ENCODE results near the gene PPP1R1B. TPM values are rescaled to one million over a fixed set of nuclear protein-coding genes. Genes with fewer than 3 reads are reported as not detected.

PPP1R1B gene
- total and polyA plus RNA-seq, 2 of the 4 experiments (the other 2 are of a cell fraction), result not detected

DNA sequence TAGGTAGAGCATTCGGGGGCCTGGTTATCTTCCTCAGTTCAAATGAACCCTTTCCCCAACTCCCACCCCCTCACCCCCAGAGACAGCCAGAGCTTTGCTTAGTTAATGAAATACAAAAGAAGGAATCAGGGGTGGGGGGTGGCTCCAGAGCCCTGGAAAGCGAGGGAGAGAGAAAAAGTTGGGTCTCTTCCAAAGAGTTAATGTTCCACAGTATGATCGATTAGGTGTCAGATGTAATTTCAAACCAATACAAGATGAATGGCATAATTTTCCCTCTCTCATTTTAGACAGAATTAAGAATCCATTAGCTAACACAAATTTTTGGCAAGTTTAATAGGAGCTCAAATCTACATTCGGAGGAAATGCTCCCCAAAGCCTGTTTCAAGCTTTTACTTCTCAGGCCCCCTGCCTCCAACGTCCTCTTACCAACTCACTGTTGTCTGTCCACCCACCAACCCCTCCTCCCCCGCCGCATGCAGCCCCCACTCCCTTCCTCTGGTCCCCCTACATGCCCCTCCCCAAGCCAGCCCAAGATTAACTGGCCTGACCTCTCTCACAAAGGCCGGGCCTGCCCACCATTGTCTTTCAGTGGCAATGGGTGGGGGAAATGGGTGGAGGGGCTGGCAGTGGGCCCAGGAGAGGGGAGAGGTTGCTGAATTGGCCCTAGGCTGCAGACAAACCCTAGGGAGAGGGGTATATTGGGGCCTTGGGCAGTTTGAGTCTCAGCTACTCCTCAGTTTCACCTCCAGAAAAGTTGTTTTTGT, 47.3 kb upstream of the PPP1R1B start:
- CTCF ChIA-PET, result interaction anchor here (1.1 kb wide), 1 partner anchor 42 kb away, joined by 3 read pairs; no protein-coding TSS in a partner anchor
- POLR2A ChIA-PET (ENCODE audit: unreplicated experiment), result interaction anchor here (0.6 kb wide), 1 partner anchor 14 kb away, joined by 3 read pairs; no protein-coding TSS in a partner anchor
- dilution Hi-C loops (cut with HindIII; ENCODE audit: low sequenced_read_pairs, unreplicated experiment), result no loop called here

More for the DNA sequence above, 47.3 kb upstream of the PPP1R1B start:
- intact Hi-C loops (cut with micrococcal nuclease) (no loop called here), in situ Hi-C loops (cut with MboI; ENCODE audit: low sequenced_read_pairs) (no loop called here)
- Histone ChIP-seq H3K79me1 (ENCODE audit: low read depth in 1 of 2, low read length in 2 of 2) (no peaks in the 10 kb centered on the region), H3K18ac (ENCODE audit: low read depth, low read length) (no peak overlapping the region), H2BK5ac (ENCODE audit: low read depth, low read length, poor library complexity, severe bottlenecking) (no peak overlapping the region), H4K91ac (ENCODE audit: insufficient read depth, low read depth, low read length) (no peak overlapping the region), H3K4ac (ENCODE audit: low read depth, low read length) (no peak overlapping the region), H3K9me1 (ENCODE audit: insufficient read depth, low read length) (no peaks in the 10 kb centered on the region), H3K56ac (ENCODE audit: extremely low read depth, insufficient read depth, low read length) (no peak overlapping the region), H2BK120ac (ENCODE audit: low read depth, low read length) (no peak overlapping the region), H3K4me2 (ENCODE audit: low read depth, low read length) (no peak overlapping the region), H2BK20ac (ENCODE audit: low read depth, low read length) (no peak overlapping the region), H3K14ac (replicated peaks; ENCODE audit: low read depth, low read length) (no peak overlapping the region), H3K9ac (ENCODE audit: low read depth, low read length) (no peak overlapping the region), H3K9me3 (ENCODE audit: control insufficient read depth, insufficient read depth, low read length) (no peaks in the 10 kb centered on the region), H3K23ac (ENCODE audit: low read depth, low read length) (no peak overlapping the region), H3K4me1 (ENCODE audit: control insufficient read depth, insufficient read depth, low read length) (no peaks in the 10 kb centered on the region), H2AFZ (replicated peaks; ENCODE audit: low read length, poor library complexity) (no peak overlapping the region), H2AK9ac (replicated peaks; ENCODE audit: low read depth, low read length, poor library complexity) (no peak overlapping the region), H3K4me3 (ENCODE audit: insufficient read depth, low read depth, low read length) (no peak overlapping the region), H4K8ac (ENCODE audit: low read depth in 2 of 2, low read length in 2 of 2) (no peak overlapping the region), H2BK15ac (ENCODE audit: low read depth, low read length) (no peak overlapping the region), H3K27ac (ENCODE audit: insufficient read depth, low read length) (no peak overlapping the region), H3K36me3 (ENCODE audit: control insufficient read depth, insufficient read depth, low read length) (no peaks in the 10 kb centered on the region), H2AK5ac (ENCODE audit: low read depth, low read length) (no peak overlapping the region), H3K27me3 (ENCODE audit: control insufficient read depth, insufficient read depth, low read length) (peaks cover 31% of the 10 kb centered on the region), H4K5ac (ENCODE audit: low read depth, low read length) (no peak overlapping the region), H4K20me1 (ENCODE audit: insufficient read depth, low read length) (no peaks in the 10 kb centered on the region)
- WGBS, 2 experiments (ENCODE audit: extremely low coverage in 2 of 2, insufficient read length in 1 of 2), result no CpG with 5 or more reads among the region's 8 CpGs
- no TSS peak for BruUV-seq (replicated peaks)
- DNase-seq, result no peak
- TF ChIP-seq MAFK (IDR thresholded peaks at IDR 0.05; ENCODE audit: low read depth, low read length) (no peak), RCOR1 (IDR thresholded peaks at IDR 0.05; ENCODE audit: insufficient replicate concordance, low read length) (no peak), FOS (IDR thresholded peaks at IDR 0.05; ENCODE audit: low read depth, low read length) (no peak), MXI1 (IDR thresholded peaks at IDR 0.05; ENCODE audit: borderline replicate concordance, low read depth, low read length) (no peak), CHD1 (IDR thresholded peaks at IDR 0.05; ENCODE audit: low read depth, low read length) (no peak), RFX5 (IDR thresholded peaks at IDR 0.05; ENCODE audit: low read depth, low read length) (no peak), BHLHE40 (IDR thresholded peaks at IDR 0.05; ENCODE audit: low read depth, low read length) (no peak)
- TF ChIP-seq, protein P1, sequence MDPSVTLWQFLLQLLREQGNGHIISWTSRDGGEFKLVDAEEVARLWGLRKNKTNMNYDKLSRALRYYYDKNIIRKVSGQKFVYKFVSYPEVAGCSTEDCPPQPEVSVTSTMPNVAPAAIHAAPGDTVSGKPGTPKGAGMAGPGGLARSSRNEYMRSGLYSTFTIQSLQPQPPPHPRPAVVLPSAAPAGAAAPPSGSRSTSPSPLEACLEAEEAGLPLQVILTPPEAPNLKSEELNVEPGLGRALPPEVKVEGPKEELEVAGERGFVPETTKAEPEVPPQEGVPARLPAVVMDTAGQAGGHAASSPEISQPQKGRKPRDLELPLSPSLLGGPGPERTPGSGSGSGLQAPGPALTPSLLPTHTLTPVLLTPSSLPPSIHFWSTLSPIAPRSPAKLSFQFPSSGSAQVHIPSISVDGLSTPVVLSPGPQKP (IDR thresholded peaks at IDR 0.05; ENCODE audit: borderline replicate concordance, low read depth, low read length), result no peak
- TF ChIP-seq, protein P2, sequence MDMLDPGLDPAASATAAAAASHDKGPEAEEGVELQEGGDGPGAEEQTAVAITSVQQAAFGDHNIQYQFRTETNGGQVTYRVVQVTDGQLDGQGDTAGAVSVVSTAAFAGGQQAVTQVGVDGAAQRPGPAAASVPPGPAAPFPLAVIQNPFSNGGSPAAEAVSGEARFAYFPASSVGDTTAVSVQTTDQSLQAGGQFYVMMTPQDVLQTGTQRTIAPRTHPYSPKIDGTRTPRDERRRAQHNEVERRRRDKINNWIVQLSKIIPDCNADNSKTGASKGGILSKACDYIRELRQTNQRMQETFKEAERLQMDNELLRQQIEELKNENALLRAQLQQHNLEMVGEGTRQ (IDR thresholded peaks at IDR 0.05; ENCODE audit: low read depth, low read length), result no peak
- TF ChIP-seq, protein P3, sequence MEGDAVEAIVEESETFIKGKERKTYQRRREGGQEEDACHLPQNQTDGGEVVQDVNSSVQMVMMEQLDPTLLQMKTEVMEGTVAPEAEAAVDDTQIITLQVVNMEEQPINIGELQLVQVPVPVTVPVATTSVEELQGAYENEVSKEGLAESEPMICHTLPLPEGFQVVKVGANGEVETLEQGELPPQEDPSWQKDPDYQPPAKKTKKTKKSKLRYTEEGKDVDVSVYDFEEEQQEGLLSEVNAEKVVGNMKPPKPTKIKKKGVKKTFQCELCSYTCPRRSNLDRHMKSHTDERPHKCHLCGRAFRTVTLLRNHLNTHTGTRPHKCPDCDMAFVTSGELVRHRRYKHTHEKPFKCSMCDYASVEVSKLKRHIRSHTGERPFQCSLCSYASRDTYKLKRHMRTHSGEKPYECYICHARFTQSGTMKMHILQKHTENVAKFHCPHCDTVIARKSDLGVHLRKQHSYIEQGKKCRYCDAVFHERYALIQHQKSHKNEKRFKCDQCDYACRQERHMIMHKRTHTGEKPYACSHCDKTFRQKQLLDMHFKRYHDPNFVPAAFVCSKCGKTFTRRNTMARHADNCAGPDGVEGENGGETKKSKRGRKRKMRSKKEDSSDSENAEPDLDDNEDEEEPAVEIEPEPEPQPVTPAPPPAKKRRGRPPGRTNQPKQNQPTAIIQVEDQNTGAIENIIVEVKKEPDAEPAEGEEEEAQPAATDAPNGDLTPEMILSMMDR (conservative IDR thresholded peaks at IDR 0.05; ENCODE audit: low read depth, low read length), result no peak
- ATAC-seq (ENCODE audit: low read depth), result no peak
